Tibial nerve (tissue), 4 donors: ENCODE data around the gene RBMS3. TPM values are rescaled to one million over a fixed set of nuclear protein-coding genes. Genes with fewer than 3 reads are reported as not detected.
A peak's percentile ranks its signal among the peaks of the same experiment; 100 is the strongest.

Source experiments
- DNase-seq, 2 donors: peaks; one replicate each; pipeline ENCODE4 v3.0.0-alpha.2; 2019; ENCODE audit warnings: low spot score in 2 of 2
- H3K27ac ChIP-seq, 4 donors: fragments of 200-600 bp; sonication (generic) in 3 of 4; one replicate each; pipeline ENCODE4 v1.5.1; 2017 to 2019; ENCODE audit warnings: mild to moderate bottlenecking in 1 of 4
- H3K27me3 ChIP-seq, 2 donors: fragments of 200-600 bp; sonication (generic) in 1 of 2; one replicate each; pipeline versions ENCODE4 v1.5.1 to v1.6.0; 2017 to 2019
- H3K36me3 ChIP-seq, 3 donors: fragments of 200-600 bp; sonication (generic); one replicate each; pipeline ENCODE4 v1.5.1; 2018 to 2019
- H3K4me1 ChIP-seq, 4 donors: fragments of 200-600 bp; sonication (generic) in 3 of 4; one replicate each; pipeline ENCODE4 v1.5.1; 2017 to 2019
- H3K4me3 ChIP-seq, 4 donors: fragments of 200-600 bp; sonication (generic) in 3 of 4; one replicate each; pipeline ENCODE4 v1.5.1; 2017 to 2019; ENCODE audit warnings: mild to moderate bottlenecking in 1 of 4, moderate library complexity in 1 of 4
- H3K9me3 ChIP-seq, 4 donors: fragments of 200-600 bp; sonication (generic) in 3 of 4; one replicate each; pipeline ENCODE4 v1.5.1; 2017 to 2019
- CTCF ChIP-seq, 5 experiments: fragments of 200-600 bp in 3 of 5; fragments of 450-650 bp in 2 of 5; sonication (generic) in 3 of 5; IDR thresholded peaks; one replicate each; pipeline ENCODE4 v1.5.1; 2016 to 2019; ENCODE audit warnings: antibody characterized with exemption in 5 of 5, mild to moderate bottlenecking in 3 of 5, moderate library complexity in 2 of 5
- EP300 ChIP-seq, 2 donors: sonication (generic); formaldehyde crosslinking; IDR thresholded peaks; one replicate each; pipeline ENCODE4 v1.6.1; 2017; ENCODE audit warnings: antibody characterized with exemption in 2 of 2, mild to moderate bottlenecking in 1 of 2
- POLR2A ChIP-seq, 2 donors: fragments of 450-650 bp; IDR thresholded peaks; one replicate each; pipeline ENCODE4 v1.6.1; 2017; ENCODE audit warnings: antibody characterized with exemption in 2 of 2, mild to moderate bottlenecking in 2 of 2, moderate library complexity in 2 of 2
- WGBS, 2 donors: methylation state at CpG; one replicate each; pipeline ENCODE4 v1.1.5; 2018; 5-methylcytosine and 5-hydroxymethylcytosine counted together
- total RNA-seq, 4 donors: library from RNA; depleted of rRNA; stranded (reverse); fragments of >200 nt; gene quantifications; one replicate each; pipeline ENCODE4 v1.1.0, GENCODE V29; 2016

The RBMS3 gene
- total RNA-seq, 4 donors from 2014 or later = 157 to 175 (median 161) TPM

GRCh38 chr3:29611252-29611651 lies 330.4 kb downstream of the RBMS3 start:
- H3K9me3 ChIP-seq = no peaks in the 10 kb centered on the region
- no peak for TF ChIP-seq EP300 (IDR thresholded peaks at IDR 0.05)
- no peak for TF ChIP-seq CTCF (IDR thresholded peaks at IDR 0.05)
- TF ChIP-seq POLR2A (IDR thresholded peaks at IDR 0.05) = no peak
- no peak overlapping the region for H3K4me3 ChIP-seq
- peaks cover 0 to 28% (median 0%) of the 10 kb centered on the region in 4 donors for H3K4me1 ChIP-seq
- no peaks in the 10 kb centered on the region for H3K27me3 ChIP-seq
- no peak for DNase-seq
- WGBS, 2 donors = 63 to 71% methylated on average over 4 of the region's 4 CpGs
- no peaks in the 10 kb centered on the region for H3K36me3 ChIP-seq
- H3K27ac ChIP-seq = no peak overlapping the region

GRCh38 chr3:29612536-29612935 lies 331.7 kb downstream of the RBMS3 start:
- Histone ChIP-seq H3K4me1 (peaks cover 0 to 22% (median 0%) of the 10 kb centered on the region in 4 donors), H3K27me3 (no peaks in the 10 kb centered on the region), H3K9me3 (no peaks in the 10 kb centered on the region), H3K36me3 (no peaks in the 10 kb centered on the region), H3K4me3 (no peak overlapping the region), H3K27ac (no peak overlapping the region)
- DNase-seq = no peak
- WGBS, 2 donors = 89 to 95% methylated on average over 1 of the region's 1 CpG
- TF ChIP-seq EP300 (IDR thresholded peaks at IDR 0.05) (no peak), CTCF (IDR thresholded peaks at IDR 0.05) (no peak), POLR2A (IDR thresholded peaks at IDR 0.05) (no peak)

GRCh38 chr3:29614954-29615353 lies 334.1 kb downstream of the RBMS3 start:
- Histone ChIP-seq H3K4me3 (no peak overlapping the region), H3K36me3 (no peaks in the 10 kb centered on the region), H3K4me1 (peaks cover 0 to 46% (median 10%) of the 10 kb centered on the region in 4 donors), H3K9me3 (no peaks in the 10 kb centered on the region), H3K27ac (no peak overlapping the region), H3K27me3 (no peaks in the 10 kb centered on the region)
- 90 to 91% methylated on average over 1 of the region's 1 CpG for WGBS, 2 donors
- DNase-seq = no peak
- no peak for TF ChIP-seq EP300 (IDR thresholded peaks at IDR 0.05)
- TF ChIP-seq CTCF (IDR thresholded peaks at IDR 0.05) = no peak
- TF ChIP-seq POLR2A (IDR thresholded peaks at IDR 0.05) = no peak

DNA sequence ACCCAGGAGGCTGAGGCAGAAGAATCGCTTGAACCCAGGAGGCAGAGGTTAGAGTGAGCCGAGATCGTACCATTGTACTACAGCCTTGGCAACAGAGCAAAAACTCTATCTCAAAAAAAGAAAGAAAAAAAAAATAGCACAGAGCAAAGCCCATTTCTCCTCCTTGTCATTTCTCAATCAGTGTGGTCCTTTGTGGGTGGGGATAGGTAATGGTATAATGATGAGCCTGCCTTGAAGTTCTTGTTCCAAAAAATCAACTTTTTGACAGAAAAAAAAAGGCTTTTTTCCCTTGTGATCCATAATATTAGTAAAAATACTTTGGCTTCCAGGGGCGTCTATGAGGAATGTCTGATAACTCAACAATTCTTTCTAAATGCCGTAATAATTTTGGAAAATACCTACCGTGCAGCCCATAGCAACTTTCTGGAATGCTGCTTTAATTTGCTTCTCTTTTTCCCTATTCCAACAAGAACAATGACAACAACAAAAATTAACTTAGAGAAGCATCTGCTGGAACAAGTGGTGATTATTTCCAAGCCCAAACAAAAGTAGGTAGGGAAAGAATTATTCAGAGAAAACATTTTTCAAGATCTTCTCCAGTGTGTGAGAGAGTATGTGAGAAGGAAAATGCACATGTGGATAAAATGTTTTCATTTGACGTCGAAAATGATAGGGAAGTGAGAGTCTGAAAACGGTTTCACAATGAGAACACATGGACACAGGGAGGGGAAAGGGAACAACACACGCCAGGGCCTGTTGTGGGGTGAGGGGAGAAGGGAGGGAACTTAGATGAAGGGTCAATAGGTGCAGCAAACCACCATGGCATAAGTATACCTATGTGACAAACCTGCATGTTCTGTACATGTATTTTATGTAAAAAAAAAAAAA lies 337.8 kb downstream of the RBMS3 start:
- WGBS, 2 donors = 29 to 30% methylated on average over 10 of the region's 10 CpGs
- H3K27ac ChIP-seq = peak overlapping the region; percentile 11 to 80 (median 40)
- no peaks in the 10 kb centered on the region for H3K27me3 ChIP-seq
- H3K4me3 ChIP-seq = no peak overlapping the region
- H3K4me1 ChIP-seq = peaks cover 0 to 38% (median 10%) of the 10 kb centered on the region in 4 donors
- DNase-seq = peak in 1 of 2 donors; percentile 29
- TF ChIP-seq POLR2A (IDR thresholded peaks at IDR 0.05) (no peak), CTCF (IDR thresholded peaks at IDR 0.05) (no peak), EP300 (IDR thresholded peaks at IDR 0.05) (peak in 1 of 2 donors; percentile 68)
- no peaks in the 10 kb centered on the region for H3K36me3 ChIP-seq
- H3K9me3 ChIP-seq = no peaks in the 10 kb centered on the region

GRCh38 chr3:29619676-29620075 lies 338.8 kb downstream of the RBMS3 start:
- WGBS, 2 donors = 44 to 50% methylated on average over 4 of the region's 4 CpGs
- Histone ChIP-seq H3K27ac (peak overlapping the region in 2 of 4 donors; percentile 11 to 21), H3K4me1 (peaks cover 0 to 38% (median 10%) of the 10 kb centered on the region in 4 donors), H3K9me3 (no peaks in the 10 kb centered on the region), H3K4me3 (no peak overlapping the region), H3K36me3 (no peaks in the 10 kb centered on the region), H3K27me3 (no peaks in the 10 kb centered on the region)
- TF ChIP-seq CTCF (IDR thresholded peaks at IDR 0.05) = no peak
- no peak for TF ChIP-seq POLR2A (IDR thresholded peaks at IDR 0.05)
- TF ChIP-seq EP300 (IDR thresholded peaks at IDR 0.05) = peak in 1 of 2 donors; percentile 7
- DNase-seq = no peak
